ENCODE results near the gene TMLHE.
"Not testable (repeated sequence)": the region's sequence is repeated elsewhere in the genome, so short reads cannot be mapped to it uniquely, and the experiment has no call there.

GRCh38 chrX:155466269-155466938 lies 146.3 kb downstream of the TMLHE start:
- not testable (repeated sequence) for TF ChIP-seq CTCF (IDR thresholded peaks at IDR 0.05; ENCODE audit: poor library complexity); EZH2phosphoT487 (IDR thresholded peaks at IDR 0.05; ENCODE audit: low read depth, severe bottlenecking, unreplicated experiment); EZH2 (IDR thresholded peaks at IDR 0.05; ENCODE audit: borderline replicate concordance)
